Endothelial cell of umbilical vein (primary cell): ENCODE data around the gene NDUFV1. TPM values are rescaled to one million over a fixed set of nuclear protein-coding genes. Genes with fewer than 3 reads are reported as not detected.

Experiments
- BruUV-seq: library from RNA; stranded (reverse); fragments of 400-500 nt; replicated peaks from 2 replicates; lab custom pipeline; 2021; lab: Mats Ljungman, UMichigan
- CTCF ChIA-PET: fragments of 300-600, 350-600 bp; sonication (Branson Sonifier 250); formaldehyde crosslinking; loops from one replicate; lab custom pipeline; 2021; ENCODE audit warnings: antibody characterized with exemption, inconsistent platforms; lab: Charles Lee
- POLR2A ChIA-PET: fragments of 300-600, 350-600 bp; sonication (Branson Sonifier 250); formaldehyde crosslinking; loops from one replicate; lab custom pipeline; 2021; ENCODE audit warnings: antibody characterized with exemption, inconsistent platforms; lab: Charles Lee
- DNase-seq: peaks from one replicate; pipeline ENCODE4 v3.0.0-alpha.2; 2011; ENCODE audit warnings: low read depth, low spot score
- FAIRE-seq: peaks from 2 replicates; lab custom pipeline; 2011; peaks lifted over from hg19 to GRCh38; lab: Jason Lieb, UNC
- H2AFZ ChIP-seq: 2 replicates; pipeline ENCODE4 v1.6.0; 2012; ENCODE audit warnings: low read depth, low read length, control low read depth, inconsistent platforms
- H3K27ac ChIP-seq: 2 replicates; pipeline ENCODE4 v1.5.1; 2011; ENCODE audit warnings: low read depth, mild to moderate bottlenecking, control low read depth, low read length, moderate library complexity; ENCODE audit not compliant: insufficient read depth
- H3K27me3 ChIP-seq, 2 experiments: 2 replicates each; pipeline versions ENCODE4 v1.6.0 to v1.6.1; 2011; ENCODE audit warnings: low read length in 2 of 2, mixed read lengths in 1 of 2; ENCODE audit not compliant: control insufficient read depth in 2 of 2, insufficient read depth in 2 of 2
- H3K36me3 ChIP-seq, 2 experiments: 2 replicates in 1 of 2; 3 replicates in 1 of 2; pipeline ENCODE4 v1.5.1; 2011; ENCODE audit warnings: low read length in 2 of 2, mild to moderate bottlenecking in 1 of 2, moderate library complexity in 1 of 2; ENCODE audit not compliant: control insufficient read depth in 2 of 2, insufficient read depth in 2 of 2; ENCODE audit errors: extremely low read depth in 1 of 2
- H3K4me1 ChIP-seq: 3 replicates; pipeline ENCODE4 v1.5.1; 2011; ENCODE audit warnings: mild to moderate bottlenecking, low read length; ENCODE audit not compliant: control insufficient read depth, insufficient read depth; ENCODE audit errors: extremely low read depth
- H3K4me2 ChIP-seq: 2 replicates; pipeline ENCODE4 v1.6.1; 2011; ENCODE audit warnings: low read length, control low read depth, mixed read lengths; ENCODE audit not compliant: insufficient read depth
- H3K4me3 ChIP-seq, 3 experiments: fragments of 200-600 bp in 1 of 3; sonication (generic), shearing (Covaris generic) in 1 of 3; replicated peaks in 1 of 3; 2 replicates each; pipeline ENCODE4 v1.5.1; 2011 to 2016; ENCODE audit warnings: control low read depth in 3 of 3, low read length in 3 of 3, mild to moderate bottlenecking in 2 of 3, inconsistent platforms in 1 of 3, low read depth in 1 of 3, moderate library complexity in 1 of 3; ENCODE audit not compliant: insufficient read depth in 1 of 3
- H3K79me2 ChIP-seq: 2 replicates; pipeline ENCODE4 v1.6.0; 2012; ENCODE audit warnings: low read length, inconsistent platforms; ENCODE audit not compliant: control insufficient read depth, insufficient read depth
- H3K9ac ChIP-seq: replicated peaks from 2 replicates; pipeline ENCODE3; 2011; ENCODE audit warnings: low read length, control low read depth; ENCODE audit not compliant: insufficient read depth; ENCODE audit errors: extremely low read depth
- H3K9me1 ChIP-seq: replicated peaks from 3 replicates; pipeline ENCODE4 v1.6.0; 2011; ENCODE audit warnings: mild to moderate bottlenecking, low read length; ENCODE audit not compliant: control insufficient read depth, insufficient read depth; ENCODE audit errors: extremely low read depth
- H3K9me3 ChIP-seq: replicated peaks from 2 replicates; pipeline ENCODE4 v1.5.1; 2012; ENCODE audit warnings: low read length, inconsistent platforms; ENCODE audit not compliant: control insufficient read depth, insufficient read depth
- H4K20me1 ChIP-seq: replicated peaks from 2 replicates; pipeline ENCODE3; 2011; ENCODE audit warnings: mild to moderate bottlenecking, low read length; ENCODE audit not compliant: control insufficient read depth, insufficient read depth; ENCODE audit errors: extremely low read depth
- CTCF ChIP-seq, 2 donors: IDR thresholded peaks; 1 replicate in 1 of 2; 2 replicates in 1 of 2; pipeline ENCODE4 v1.5.1; 2011; ENCODE audit warnings: low read length in 2 of 2, mild to moderate bottlenecking in 2 of 2, moderate library complexity in 2 of 2, control low read depth in 1 of 2, inconsistent platforms in 1 of 2, low read depth in 1 of 2; ENCODE audit not compliant: insufficient read depth in 1 of 2; ENCODE audit errors: extremely low read depth in 1 of 2
- EZH2 ChIP-seq: IDR thresholded peaks from 2 replicates; pipeline ENCODE4 v1.6.1; 2012; ENCODE audit warnings: borderline replicate concordance, low read depth, mild to moderate bottlenecking, moderate library complexity, low read length, inconsistent platforms; ENCODE audit not compliant: severe bottlenecking
- FOS ChIP-seq: IDR thresholded peaks from 2 replicates; pipeline ENCODE4 v1.6.1; 2011; ENCODE audit warnings: mild to moderate bottlenecking, low read length, moderate library complexity, borderline replicate concordance; ENCODE audit not compliant: insufficient read depth
- JUN ChIP-seq: IDR thresholded peaks from 2 replicates; pipeline ENCODE4 v1.6.1; 2011; ENCODE audit warnings: borderline replicate concordance, low read depth; ENCODE audit not compliant: insufficient read length, insufficient read depth
- MYC ChIP-seq: IDR thresholded peaks from one replicate; pipeline ENCODE4 v1.6.1; 2011; ENCODE audit warnings: mild to moderate bottlenecking, low read depth, low read length
- POLR2AphosphoS5 ChIP-seq: IDR thresholded peaks from 2 replicates; pipeline ENCODE4 v1.6.1; 2012; ENCODE audit warnings: low read depth, mild to moderate bottlenecking, control low read depth, low read length, moderate library complexity; ENCODE audit not compliant: insufficient read depth
- dilution Hi-C: fragments of 300-500 bp; cut with MboI; formaldehyde crosslinking; loops from one replicate; pipeline ENCODE4 v1.15.0; 2019; ENCODE audit warnings: low sequenced_read_pairs; ENCODE audit not compliant: extremely low pct_ligation_motif_present
- intact Hi-C: fragments of 100-400 bp; cut with micrococcal nuclease; formaldehyde crosslinking; loops from one replicate; pipeline ENCODE4 v1.10.0; 2022
- polyA plus RNA-seq, 4 experiments: library from polyadenylated mRNA; depleted of rRNA in 3 of 4; stranded (reverse) in 3 of 4; unstranded in 1 of 4; fragments of >200 nt; gene quantifications; 2 replicates each; pipeline versions ENCODE4 v1.2.1 to v1.2.3, GENCODE V29; 2011 to 2012; ENCODE audit warnings: missing spikeins in 1 of 4
- total RNA-seq: library from RNA; stranded (reverse); gene quantifications from 2 replicates; pipeline ENCODE4 v1.2.3, GENCODE V29; 2021

Gene NDUFV1
- total and polyA plus RNA-seq, 2 donors (not counting 3 experiments of a cell fraction or from before 2014, with no cell fraction given) = 191 to 203 TPM

- Histone ChIP-seq H2AFZ (no peak overlapping the region), H3K9me3 (no peaks in the 10 kb centered on the region), H4K20me1 (no peaks in the 10 kb centered on the region), H3K27ac (no peak overlapping the region), H3K4me2 (no peak overlapping the region), H3K9me1 (no peaks in the 10 kb centered on the region), H3K4me1 (peaks cover 6% of the 10 kb centered on the region), H3K4me3 (no peak overlapping the region), H3K36me3 (no peaks in the 10 kb centered on the region), H3K79me2 (no peaks in the 10 kb centered on the region), H3K27me3 (no peaks in the 10 kb centered on the region), H3K9ac (no peak overlapping the region)
- no peak for TF ChIP-seq JUN
- no peak for TF ChIP-seq EZH2
- no peak for TF ChIP-seq MYC
- dilution Hi-C loops = no loop called here
- FAIRE-seq = no peak
- DNase-seq = peak; percentile 16
- POLR2A ChIA-PET = no interaction called here
- BruUV-seq = no TSS peak
- intact Hi-C loops = no loop called here
- CTCF ChIA-PET = interaction anchor here (1.4 kb wide), 1 partner anchor 11 kb away, joined by 3 read pairs; no protein-coding TSS in a partner anchor
Measured at GRCh38 chr11:67558084-67558772, 48.5 kb upstream of the NDUFV1 start.

- peaks cover 15% of the 10 kb centered on the region for H3K4me1 ChIP-seq
- no peaks in the 10 kb centered on the region for H3K9me1 ChIP-seq
- BruUV-seq = no TSS peak
- no peaks in the 10 kb centered on the region for H3K36me3 ChIP-seq
- H3K27me3 ChIP-seq = no peaks in the 10 kb centered on the region
- no peak for TF ChIP-seq POLR2AphosphoS5
- no peak for TF ChIP-seq FOS
- no peak for TF ChIP-seq JUN
- no peak for TF ChIP-seq EZH2
- TF ChIP-seq CTCF (IDR thresholded peaks at IDR 0.05; ENCODE audit: extremely low read depth in 1 of 2, insufficient read depth in 1 of 2, low read depth in 1 of 2, low read length in 2 of 2) = no peak
- TF ChIP-seq MYC = no peak
- H3K79me2 ChIP-seq = no peaks in the 10 kb centered on the region
- H2AFZ ChIP-seq = no peak overlapping the region
- CTCF ChIA-PET = no interaction called here
- DNase-seq (no peak), FAIRE-seq (no peak)
- intact Hi-C loops (loop anchor here (5.0 kb wide), 1 partner anchor 95 kb away; the partner anchor contains the start of gene TMEM134), dilution Hi-C loops (no loop called here)
- no peaks in the 10 kb centered on the region for H3K9me3 ChIP-seq
- no peak overlapping the region for H3K4me3 ChIP-seq
- no peak overlapping the region for H3K27ac ChIP-seq
- no peaks in the 10 kb centered on the region for H4K20me1 ChIP-seq
- H3K9ac ChIP-seq = no peak overlapping the region
- no peak overlapping the region for H3K4me2 ChIP-seq
- POLR2A ChIA-PET = no interaction called here
Measured at GRCh38 chr11:67561971-67562619, 44.6 kb upstream of the NDUFV1 start.
